Measurements from ENCODE around the gene EIF4A3.

EIF4A3 gene

GRCh38 chr17:80118601-80119270 is 28.2 kb downstream of the EIF4A3 start:
- TF ChIP-seq TAF1 (IDR thresholded peaks at IDR 0.05; ENCODE audit: low read depth, low read length): no peak
- DNase-seq (ENCODE audit: insufficient read length, low spot score) (no peak), FAIRE-seq (no peak)

GRCh38 chr17:80117491-80118401 is 29.2 kb downstream of the EIF4A3 start:
- FAIRE-seq (no peak), DNase-seq (ENCODE audit: insufficient read length, low spot score) (no peak)
- TF ChIP-seq SPI1 (IDR thresholded peaks at IDR 0.05; ENCODE audit: low read depth, low read length) (no peak), TAF1 (IDR thresholded peaks at IDR 0.05; ENCODE audit: low read depth, low read length) (no peak), POU2F2 (IDR thresholded peaks at IDR 0.05; ENCODE audit: low read depth, low read length) (no peak)

DNA sequence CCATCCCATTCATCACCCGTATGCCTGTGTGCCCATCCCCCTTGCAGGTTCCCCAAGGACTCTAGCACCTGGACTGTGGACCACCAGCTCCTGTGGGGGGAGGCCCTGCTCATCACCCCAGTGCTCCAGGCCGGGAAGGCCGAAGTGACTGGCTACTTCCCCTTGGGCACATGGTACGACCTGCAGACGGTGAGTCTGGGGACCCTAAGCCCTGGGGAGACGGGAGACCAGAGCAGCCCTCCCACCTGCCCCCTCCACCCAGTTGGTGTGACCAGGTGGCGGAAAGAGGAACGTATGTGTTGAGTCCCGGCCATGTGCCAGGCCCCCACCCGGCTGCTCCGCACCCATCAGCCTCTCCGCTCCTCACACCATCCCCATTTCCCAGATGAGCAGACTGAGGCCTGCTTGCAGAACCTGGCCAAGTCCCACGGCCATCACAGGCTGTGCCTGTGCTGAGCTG is 30.0 kb downstream of the EIF4A3 start:
- FAIRE-seq: no peak
- no peak for DNase-seq (ENCODE audit: insufficient read length, low spot score)
- TF ChIP-seq SPI1 (IDR thresholded peaks at IDR 0.05; ENCODE audit: low read depth, low read length) (no peak), POLR2A (IDR thresholded peaks at IDR 0.05; ENCODE audit: low read depth, low read length) (no peak), TAF1 (IDR thresholded peaks at IDR 0.05; ENCODE audit: low read depth, low read length) (no peak), POLR2AphosphoS5 (IDR thresholded peaks at IDR 0.05; ENCODE audit: low read depth, low read length) (no peak), PAX5 (IDR thresholded peaks at IDR 0.05; ENCODE audit: insufficient read depth, low read length, severe bottlenecking) (no peak), POU2F2 (IDR thresholded peaks at IDR 0.05; ENCODE audit: low read depth, low read length) (no peak)

DNA sequence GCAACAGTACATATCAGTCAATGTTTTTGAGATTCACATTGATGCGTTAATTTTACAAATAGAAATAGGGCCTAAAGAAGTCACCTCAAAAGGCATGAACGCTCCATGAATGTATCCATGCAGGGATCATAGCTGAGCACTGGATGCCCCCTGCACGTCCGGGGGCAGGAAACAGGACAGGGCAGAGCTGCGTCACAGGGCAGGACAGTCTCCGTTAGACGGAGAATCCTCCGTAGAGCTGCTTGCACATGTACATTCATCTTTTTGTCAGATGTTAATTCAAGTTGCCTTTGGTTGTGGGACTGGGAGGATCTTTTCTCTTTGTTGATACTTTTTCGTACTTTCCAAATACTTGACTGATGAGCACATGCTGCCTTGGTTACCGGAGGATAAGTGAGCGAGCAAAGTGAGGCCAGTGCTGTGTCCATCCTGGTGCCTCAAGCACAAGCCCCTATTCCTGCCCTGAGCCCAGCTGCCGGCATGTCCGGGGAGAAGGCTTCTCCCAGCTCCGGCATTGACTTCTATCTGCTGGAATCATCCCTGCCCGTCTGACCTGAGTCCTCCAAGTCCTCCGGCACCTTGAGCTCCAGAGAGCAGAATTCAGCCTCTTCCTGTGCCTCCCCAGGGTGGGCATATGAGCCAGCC is 30.5 kb downstream of the EIF4A3 start:
- no peak for DNase-seq (ENCODE audit: insufficient read length, low spot score)
- TF ChIP-seq POU2F2 (IDR thresholded peaks at IDR 0.05; ENCODE audit: low read depth, low read length) (no peak), TAF1 (IDR thresholded peaks at IDR 0.05; ENCODE audit: low read depth, low read length) (no peak)
- peak; percentile 35 for FAIRE-seq

GRCh38 chr17:80115159-80115558 is 31.8 kb downstream of the EIF4A3 start:
- DNase-seq (ENCODE audit: insufficient read length, low spot score) (no peak), FAIRE-seq (no peak)
- TF ChIP-seq TAF1 (IDR thresholded peaks at IDR 0.05; ENCODE audit: low read depth, low read length) (no peak), PAX5 (IDR thresholded peaks at IDR 0.05; ENCODE audit: insufficient read depth, low read length, severe bottlenecking) (no peak), POLR2AphosphoS5 (IDR thresholded peaks at IDR 0.05; ENCODE audit: low read depth, low read length) (no peak)

- FAIRE-seq (no peak), DNase-seq (ENCODE audit: insufficient read length, low spot score) (no peak)
- TF ChIP-seq POLR2AphosphoS5 (IDR thresholded peaks at IDR 0.05; ENCODE audit: low read depth, low read length) (no peak), PAX5 (IDR thresholded peaks at IDR 0.05; ENCODE audit: insufficient read depth, low read length, severe bottlenecking) (no peak), SPI1 (IDR thresholded peaks at IDR 0.05; ENCODE audit: low read depth, low read length) (no peak), POLR2A (IDR thresholded peaks at IDR 0.05; ENCODE audit: low read depth, low read length) (no peak), TAF1 (IDR thresholded peaks at IDR 0.05; ENCODE audit: low read depth, low read length) (no peak), POU2F2 (IDR thresholded peaks at IDR 0.05; ENCODE audit: low read depth, low read length) (no peak)
Observed at GRCh38 chr17:80114758-80115157, 32.2 kb downstream of the EIF4A3 start.

- DNase-seq (ENCODE audit: insufficient read length, low spot score) (no peak), FAIRE-seq (no peak)
- TF ChIP-seq POU2F2 (IDR thresholded peaks at IDR 0.05; ENCODE audit: low read depth, low read length): no peak
- TF ChIP-seq POLR2AphosphoS5 (IDR thresholded peaks at IDR 0.05; ENCODE audit: low read depth, low read length): no peak
- TF ChIP-seq TAF1 (IDR thresholded peaks at IDR 0.05; ENCODE audit: low read depth, low read length): no peak
- no peak for TF ChIP-seq POLR2A (IDR thresholded peaks at IDR 0.05; ENCODE audit: low read depth, low read length)
- TF ChIP-seq PAX5 (IDR thresholded peaks at IDR 0.05; ENCODE audit: insufficient read depth, low read length, severe bottlenecking): no peak
- no peak for TF ChIP-seq SPI1 (IDR thresholded peaks at IDR 0.05; ENCODE audit: low read depth, low read length)
Observed at GRCh38 chr17:80113033-80113484, 33.9 kb downstream of the EIF4A3 start.

- FAIRE-seq (no peak), DNase-seq (ENCODE audit: insufficient read length, low spot score) (no peak)
- TF ChIP-seq PAX5 (IDR thresholded peaks at IDR 0.05; ENCODE audit: insufficient read depth, low read length, severe bottlenecking): no peak
- no peak for TF ChIP-seq POLR2A (IDR thresholded peaks at IDR 0.05; ENCODE audit: low read depth, low read length)
Observed at GRCh38 chr17:80112471-80113032, 34.4 kb downstream of the EIF4A3 start.

DNA sequence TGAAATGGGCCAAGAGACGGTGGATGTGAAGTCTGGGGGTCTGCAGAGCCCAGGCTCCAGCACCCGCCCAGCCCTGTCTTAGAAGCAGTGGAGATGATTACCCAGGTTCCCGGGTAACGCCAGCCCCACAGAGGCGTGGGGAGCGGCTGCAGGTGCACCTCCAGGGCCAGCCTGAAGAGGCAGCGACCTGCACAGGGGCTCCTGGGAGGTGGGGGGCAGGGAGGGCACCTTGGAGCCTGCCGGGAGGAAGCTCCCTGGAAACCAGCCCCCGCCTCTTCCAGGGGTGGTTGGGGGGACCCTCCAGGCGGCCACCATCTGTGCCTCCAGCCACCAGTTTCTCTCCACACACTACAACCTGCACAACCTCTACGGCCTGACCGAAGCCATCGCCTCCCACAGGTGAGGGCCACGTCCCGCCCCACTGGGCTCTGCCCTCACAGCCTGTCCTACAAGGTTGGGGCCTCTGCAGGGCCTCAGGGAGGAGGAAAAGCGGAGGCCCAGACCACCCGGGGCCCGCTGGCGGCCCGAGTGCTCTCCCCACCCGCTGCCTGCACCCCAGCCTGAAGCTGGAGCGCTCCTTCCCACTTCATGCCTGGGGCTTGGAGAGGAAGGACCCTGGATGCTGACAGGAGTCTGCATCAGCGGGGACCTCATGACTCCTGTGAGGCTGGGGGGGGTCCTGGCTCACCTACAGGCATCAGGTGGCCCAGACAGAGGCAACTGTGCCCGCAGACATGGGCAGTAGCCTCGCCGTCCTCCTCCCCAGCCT is 35.0 kb downstream of the EIF4A3 start:
- no peak for TF ChIP-seq TAF1 (IDR thresholded peaks at IDR 0.05; ENCODE audit: low read depth, low read length)
- TF ChIP-seq POLR2AphosphoS5 (IDR thresholded peaks at IDR 0.05; ENCODE audit: low read depth, low read length): no peak
- TF ChIP-seq POU2F2 (IDR thresholded peaks at IDR 0.05; ENCODE audit: low read depth, low read length): no peak
- no peak for TF ChIP-seq SPI1 (IDR thresholded peaks at IDR 0.05; ENCODE audit: low read depth, low read length)
- no peak for TF ChIP-seq PAX5 (IDR thresholded peaks at IDR 0.05; ENCODE audit: insufficient read depth, low read length, severe bottlenecking)
- TF ChIP-seq POLR2A (IDR thresholded peaks at IDR 0.05; ENCODE audit: low read depth, low read length): no peak
- FAIRE-seq (no peak), DNase-seq (ENCODE audit: insufficient read length, low spot score) (no peak)
